ENCODE measurements around the gene KRTAP4-3.
"Not testable (repeated sequence)": the region's sequence is repeated elsewhere in the genome, so short reads cannot be mapped to it uniquely, and the experiment has no call there.

The KRTAP4-3 gene

DNA sequence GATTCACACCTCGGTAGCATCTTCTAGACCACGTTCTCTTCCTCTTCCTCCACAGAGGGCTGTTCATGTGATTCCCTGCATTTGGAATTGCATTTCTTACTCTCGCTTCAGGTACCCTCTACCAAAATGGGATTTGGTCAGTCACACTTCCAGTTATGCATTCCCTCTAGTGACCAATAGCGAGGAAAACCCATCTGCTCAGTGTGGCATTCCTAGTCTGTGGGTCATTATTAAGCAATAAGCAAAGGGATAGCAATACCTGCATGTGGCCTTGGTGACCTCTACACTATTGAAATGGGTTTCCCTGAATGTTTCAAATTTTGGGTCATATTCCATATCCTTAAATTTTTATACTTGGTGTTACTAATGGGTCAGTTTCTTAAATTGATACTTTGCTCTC is 18.0 kb downstream of the KRTAP4-3 start:
- DNase-seq, result no peak

DNA sequence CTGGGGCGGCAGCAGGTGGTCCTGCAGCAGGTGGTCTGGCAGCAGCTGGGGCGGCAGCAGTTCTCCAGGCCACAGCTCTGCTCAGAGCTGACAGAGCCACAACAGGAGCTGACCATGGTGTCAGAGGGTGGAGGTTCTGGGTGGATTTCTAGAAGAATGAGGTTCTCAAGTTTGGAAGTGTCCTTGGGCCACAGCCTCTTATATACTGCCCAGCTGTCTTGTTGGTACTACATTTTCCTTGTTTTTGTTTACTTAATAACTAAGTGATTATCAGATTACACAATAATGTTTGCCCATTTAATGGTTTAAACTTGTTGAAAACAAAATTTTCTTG is 18.4 kb downstream of the KRTAP4-3 start, which contains the start of gene KRTAP4-5:
KRTAP4-5 (minus strand) TSS at position 174 of the 334 bp plus-strand sequence; CDS start at position 116, 58 bp downstream.
- DNase-seq, result no peak

DNA sequence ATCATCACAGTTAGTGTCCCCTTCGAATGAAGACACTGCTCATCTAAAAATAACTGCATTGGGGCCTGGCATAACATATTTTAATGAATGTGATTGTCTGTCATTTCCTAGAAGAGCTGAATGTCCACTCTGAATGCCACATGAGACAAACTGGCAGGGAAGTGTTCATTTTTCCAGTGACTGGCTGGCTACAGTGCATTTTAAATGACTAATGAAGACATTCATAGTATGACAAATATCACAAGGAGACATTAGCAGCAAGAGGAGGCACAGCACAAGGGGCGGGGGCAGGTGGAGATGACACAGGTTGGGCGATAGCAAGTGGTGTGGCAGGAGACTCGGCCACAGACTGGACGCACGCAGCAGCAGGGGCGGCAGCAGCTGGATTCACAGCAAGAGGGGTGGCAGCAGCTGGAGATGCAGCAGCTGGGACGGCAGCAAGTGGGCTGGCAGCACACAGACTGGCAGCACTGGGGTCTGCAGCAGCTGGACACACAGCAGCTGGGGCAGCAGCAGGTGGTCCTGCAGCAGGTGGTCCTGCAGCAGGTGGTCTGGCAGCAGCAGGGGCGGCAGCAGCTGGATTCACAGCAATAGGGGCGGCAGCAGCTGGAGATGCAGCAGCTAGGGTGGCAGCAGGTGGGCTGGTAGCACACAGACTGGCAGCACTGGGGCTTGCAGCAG is 18.9 kb downstream of the KRTAP4-3 start:
- DNase-seq, result not testable (repeated sequence)

DNA sequence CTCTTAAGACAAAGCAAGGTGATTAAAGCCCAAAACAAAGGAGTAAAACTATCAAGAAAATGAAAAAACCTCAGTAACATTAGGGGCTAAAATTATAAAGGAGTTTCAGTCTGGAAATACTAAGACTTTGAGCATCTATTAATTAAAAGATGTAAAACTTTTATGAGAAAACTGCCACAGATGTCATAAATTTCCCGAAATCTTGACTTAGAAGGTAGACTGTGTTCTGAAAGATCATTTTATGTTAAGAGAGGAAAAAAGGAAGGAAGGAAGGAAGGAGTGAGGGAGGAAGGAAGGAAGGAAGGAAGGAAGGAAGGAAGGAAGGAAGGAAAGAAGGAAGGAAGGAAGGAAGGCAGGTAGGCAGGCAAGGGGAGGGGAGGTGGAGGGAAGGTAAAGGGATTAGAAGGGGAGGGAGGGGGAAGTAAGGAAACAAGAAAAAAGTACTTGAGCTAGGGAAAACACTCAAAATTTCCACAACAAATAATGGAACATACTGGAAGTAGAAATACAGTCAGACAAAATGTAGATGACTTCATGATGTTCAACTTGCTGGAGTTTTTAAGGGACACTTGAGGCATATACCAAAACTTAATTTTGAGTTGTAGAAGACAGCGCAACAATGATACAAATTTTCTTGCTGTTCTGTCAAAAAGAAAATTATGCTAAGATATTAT is 20.4 kb downstream of the KRTAP4-3 start:
- DNase-seq, result no peak

DNA sequence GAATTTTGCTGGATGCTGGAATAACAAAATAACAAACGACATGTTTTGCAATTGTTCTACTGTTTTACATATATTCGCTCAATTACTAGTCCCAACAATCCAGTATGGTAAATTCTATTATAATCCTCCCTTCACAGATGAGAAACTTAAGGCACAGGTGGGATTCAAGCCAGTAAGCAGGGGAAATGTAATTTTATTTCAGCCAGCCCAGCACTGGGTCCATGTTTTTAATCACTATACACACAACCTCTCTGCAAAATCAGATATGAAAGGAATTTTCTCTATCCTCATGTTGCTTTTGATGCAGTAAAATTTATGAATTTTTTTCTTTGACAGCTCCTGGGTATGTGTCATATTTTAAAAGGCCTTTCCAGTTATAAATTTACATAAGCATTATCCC is 22.8 kb downstream of the KRTAP4-3 start:
- no peak for DNase-seq

DNA sequence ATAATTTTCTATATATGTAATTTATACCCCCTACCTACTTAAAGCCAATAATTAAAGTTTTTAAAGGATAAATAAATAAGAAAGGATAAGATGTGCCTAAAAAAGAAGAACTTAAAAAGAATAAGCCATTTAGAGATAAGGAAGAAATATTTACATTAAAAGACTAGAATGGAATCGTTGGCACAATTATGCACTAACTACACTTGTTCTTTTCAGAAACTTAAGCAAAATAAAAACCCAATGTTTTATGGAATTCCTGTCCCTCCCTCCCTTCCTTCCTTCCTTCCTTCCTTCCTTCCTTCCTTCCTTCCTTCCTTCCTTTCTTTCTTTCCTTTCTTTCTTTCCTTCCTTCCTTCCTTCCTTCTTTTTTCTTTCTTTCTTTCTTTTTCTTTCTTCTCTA is 23.2 kb downstream of the KRTAP4-3 start:
- no peak for DNase-seq

DNA sequence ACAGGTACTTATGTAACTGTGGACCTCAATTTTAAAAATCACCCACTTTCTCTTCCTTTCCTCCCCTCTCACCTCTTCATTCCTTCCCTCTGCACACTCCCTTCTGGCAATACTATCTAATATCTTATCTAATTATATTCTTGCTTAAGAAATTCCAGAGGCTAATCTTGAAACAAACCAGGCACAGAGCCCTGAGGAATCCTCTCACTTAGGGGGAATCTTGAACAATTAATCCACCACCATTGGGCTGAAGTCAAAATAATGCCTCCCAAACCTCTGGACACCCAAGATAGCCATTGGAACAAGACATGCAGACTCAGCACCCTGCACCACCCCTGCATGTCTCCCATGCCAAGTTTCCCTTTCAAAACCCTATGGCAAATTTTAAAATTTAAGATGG is 26.7 kb downstream of the KRTAP4-3 start:
- no peak for DNase-seq

DNA sequence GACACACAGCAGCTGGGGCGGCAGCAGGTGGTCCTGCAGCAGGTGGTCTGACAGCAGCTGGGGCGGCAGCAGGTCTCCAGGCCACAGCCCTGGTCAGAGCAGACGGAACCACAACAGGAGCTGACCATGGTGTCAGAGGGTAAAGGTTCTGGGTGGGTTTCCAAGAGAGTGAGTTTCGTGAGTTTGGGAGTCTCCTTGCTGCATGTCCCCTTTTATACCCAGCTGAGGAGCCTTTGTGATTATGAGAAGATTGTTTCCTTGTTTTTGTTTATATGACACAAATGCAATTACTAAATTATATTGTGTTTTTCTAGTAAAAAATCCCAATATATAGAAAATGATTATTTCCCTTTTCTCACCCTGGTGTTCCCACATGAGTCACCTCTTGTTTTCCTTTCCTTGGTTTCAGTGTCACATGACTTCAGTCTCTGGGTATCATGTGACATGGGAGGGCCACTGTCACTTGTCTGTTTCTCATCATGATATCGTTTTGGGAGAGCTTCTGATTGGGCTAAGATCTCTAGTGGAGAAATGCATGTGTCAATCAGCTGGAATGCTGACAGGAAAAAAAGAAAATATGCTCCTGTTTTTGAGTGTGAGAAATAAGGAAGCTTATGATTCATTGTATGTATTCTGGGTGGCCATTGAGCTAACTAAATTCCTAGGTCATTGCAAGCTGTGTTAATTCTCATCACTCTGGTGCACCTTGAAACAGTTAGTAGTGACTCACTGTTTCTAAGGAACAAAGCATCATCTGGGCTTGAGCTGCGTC is 27.5 kb downstream of the KRTAP4-3 start, which contains the start of gene KRTAP4-6:
KRTAP4-6 (minus strand) TSS at position 185 of the 772 bp plus-strand sequence; CDS start at position 128, 57 bp downstream.
- DNase-seq, result peak; percentile 40

DNA sequence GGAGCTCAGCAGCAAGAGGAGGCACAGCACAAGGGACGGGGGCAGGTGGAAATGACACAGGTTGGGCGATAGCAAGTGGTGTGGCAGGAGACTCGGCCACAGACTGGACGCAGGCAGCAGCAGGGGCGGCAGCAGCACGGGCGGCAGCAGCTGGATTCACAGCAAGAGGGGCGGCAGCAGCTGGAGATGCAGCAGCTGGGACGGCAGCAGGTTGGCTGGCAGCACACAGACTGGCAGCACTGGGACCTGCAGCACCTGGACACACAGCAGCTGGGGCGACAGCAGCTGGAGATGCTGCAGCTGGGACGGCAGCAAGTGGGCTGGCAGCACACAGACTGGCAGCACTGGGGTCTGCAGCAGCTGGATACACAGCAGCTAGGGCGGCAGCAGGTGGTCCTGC is 28.2 kb downstream of the KRTAP4-3 start:
- DNase-seq, result not testable (repeated sequence)

DNA sequence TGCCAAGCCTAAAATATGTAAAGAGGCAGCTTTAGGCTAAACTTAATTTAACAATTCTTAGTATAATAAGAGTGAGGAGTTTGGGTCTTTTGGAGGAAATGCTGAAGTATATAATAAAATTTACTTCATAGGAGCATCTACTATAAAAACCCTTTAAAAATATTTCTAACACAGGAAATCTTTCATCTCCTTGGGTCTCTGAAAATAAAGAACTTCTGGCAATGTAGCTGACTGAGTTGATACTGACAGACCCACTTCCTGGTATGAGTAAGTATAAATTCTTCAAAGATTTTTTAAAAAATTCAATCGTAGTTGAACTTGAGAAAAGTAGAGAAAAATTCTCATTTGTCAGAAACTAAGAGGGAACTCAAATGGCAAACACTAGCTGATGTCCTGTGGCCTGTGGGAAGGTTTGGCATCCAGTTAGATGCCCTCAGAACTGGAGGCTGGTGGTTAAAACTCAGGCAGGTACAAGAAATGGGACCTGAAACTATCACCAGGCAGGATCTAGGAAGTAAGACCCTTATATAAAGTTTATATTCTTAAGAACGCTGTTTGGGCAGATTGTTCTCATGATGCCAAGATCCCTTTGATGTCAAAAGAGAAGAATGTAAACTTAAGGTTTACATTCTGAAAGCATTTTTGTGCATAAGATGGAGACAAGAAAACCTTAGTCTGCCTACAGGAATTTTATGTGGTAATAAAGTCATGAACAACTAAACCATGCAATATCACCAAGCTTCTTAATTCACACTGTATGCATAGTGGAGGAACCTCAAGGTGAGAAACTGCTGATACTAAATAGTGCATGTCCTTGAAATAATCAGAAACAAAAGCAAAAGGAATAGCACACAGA is 33.9 kb downstream of the KRTAP4-3 start:
- DNase-seq, result no peak

DNA sequence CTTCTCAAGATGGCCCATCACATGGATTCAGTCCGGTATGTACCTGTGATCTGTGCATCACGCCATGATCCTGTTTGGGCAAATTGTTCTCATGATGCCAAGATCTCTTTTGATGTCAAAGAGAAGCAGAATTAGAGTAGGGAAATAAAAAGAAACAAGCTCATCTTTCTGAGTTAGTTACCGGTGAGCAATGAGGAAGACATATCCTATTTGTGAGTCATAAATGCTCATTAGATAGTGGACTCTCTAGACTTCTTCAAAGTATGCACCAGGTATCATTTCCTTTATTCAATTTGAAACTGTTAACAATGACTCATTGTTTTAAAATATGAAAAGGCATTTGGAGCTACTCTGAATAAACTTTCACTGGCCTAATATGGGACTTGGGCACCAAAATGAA is 36.0 kb downstream of the KRTAP4-3 start:
- DNase-seq, result no peak

DNA sequence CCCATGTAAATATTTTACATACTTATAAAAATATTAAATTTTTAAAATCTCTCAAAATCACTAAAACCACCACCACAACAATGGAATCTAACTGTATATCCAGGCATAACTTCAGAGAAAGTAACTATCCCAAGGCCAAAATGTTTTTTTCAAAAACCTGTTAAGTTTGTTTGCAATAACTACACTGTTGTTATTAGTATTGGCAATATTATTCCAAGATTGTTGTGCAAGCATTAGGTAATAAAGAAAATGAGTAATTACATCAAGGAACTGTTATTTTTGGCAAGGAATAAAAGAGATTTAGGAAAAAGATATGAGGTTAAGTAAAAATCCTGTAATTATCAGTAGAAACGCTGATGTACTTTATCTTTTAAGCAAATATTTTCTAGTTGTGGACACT is 40.6 kb downstream of the KRTAP4-3 start:
- no peak for DNase-seq

DNA sequence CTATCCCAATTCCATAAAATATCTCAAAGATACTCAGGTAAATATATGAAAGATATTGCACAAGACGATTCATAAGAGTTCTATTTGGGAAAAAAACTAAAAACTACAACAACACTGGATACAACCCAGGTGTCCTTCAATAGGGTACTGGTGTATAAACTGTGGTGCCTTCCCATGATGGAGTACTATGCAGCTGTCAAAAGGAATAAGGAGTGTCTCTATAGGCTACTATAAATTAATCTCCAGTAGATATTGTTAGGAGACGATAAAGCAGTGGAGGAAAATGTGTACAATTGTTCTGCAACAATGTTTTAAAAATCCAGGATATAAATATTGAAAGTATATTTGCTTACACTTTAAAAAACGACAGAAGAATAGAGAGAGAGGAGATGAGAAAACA is 41.6 kb downstream of the KRTAP4-3 start:
- DNase-seq, result no peak

DNA sequence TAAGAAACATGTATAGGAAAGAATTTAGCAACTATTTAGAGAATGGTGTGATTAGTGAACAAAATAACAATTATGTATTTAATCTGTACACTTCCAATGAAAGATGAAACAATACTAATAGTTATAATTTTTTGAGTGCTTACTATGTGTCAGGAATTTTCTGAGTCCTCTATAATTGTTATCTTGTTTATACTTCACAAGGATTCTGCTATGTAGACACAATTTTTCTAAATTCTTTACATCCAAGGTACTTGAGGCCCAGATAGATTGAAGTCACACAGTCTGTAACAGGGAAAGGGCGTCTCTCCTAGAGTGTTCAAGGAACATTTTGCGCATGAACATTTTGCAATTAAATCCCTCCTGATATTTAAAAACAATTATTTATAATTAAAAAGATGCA is 43.0 kb downstream of the KRTAP4-3 start:
- DNase-seq, result no peak

DNA sequence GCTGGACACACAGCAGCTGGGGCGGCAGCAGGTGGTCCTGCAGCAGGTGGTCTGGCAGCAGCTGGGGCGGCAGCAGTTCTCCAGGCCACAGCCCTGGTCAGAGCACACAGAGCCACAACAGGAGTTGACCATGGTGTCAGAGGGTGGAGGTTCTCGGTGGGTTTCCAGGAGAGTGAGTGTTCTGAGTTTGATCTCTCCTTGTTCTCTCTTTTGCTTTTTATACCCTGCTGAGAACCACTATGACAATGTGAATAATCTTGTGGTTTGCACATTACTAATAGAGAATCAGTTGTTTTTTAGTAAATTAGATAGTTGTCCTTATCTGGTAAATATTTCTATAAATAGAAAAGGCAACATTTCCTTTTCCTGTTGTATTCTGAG is 44.0 kb downstream of the KRTAP4-3 start, which contains the start of gene KRTAP4-12:
KRTAP4-12 (minus strand) TSS at position 192 of the 381 bp plus-strand sequence; CDS start at position 132, 60 bp downstream.
- not testable (repeated sequence) for DNase-seq

DNA sequence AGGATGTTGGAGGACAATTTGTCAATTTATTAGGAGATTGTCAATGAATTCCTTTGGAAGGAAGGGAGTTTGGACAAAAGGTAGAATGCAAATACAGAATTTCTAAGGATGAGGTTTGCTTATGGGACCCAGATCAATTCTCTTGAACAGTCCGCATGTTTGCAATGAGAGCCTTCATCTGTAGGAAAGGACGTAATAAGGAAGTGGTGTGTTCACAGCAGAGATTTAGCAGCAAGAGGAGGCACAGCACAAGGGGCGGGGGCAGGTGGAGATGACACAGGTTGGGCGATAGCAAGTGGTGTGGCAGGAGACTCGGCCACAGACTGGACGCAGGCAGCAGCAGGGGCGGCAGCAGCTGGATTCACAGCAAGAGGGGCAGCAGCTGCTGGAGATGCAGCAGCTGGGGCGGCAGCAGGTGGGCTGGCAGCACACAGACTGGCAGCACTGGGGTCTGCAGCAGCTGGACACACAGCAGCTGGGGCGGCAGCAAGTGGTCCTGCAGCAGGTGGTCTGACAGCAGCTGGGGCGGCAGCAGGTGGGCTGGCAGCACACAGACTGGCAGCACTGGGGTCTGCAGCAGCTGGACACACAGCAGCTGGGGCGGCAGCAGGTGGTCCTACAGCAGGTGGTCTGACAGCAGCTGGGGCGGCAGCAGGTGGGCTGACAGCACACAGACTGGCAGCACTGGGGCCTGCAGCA is 44.6 kb downstream of the KRTAP4-3 start:
- DNase-seq, result not testable (repeated sequence)

DNA sequence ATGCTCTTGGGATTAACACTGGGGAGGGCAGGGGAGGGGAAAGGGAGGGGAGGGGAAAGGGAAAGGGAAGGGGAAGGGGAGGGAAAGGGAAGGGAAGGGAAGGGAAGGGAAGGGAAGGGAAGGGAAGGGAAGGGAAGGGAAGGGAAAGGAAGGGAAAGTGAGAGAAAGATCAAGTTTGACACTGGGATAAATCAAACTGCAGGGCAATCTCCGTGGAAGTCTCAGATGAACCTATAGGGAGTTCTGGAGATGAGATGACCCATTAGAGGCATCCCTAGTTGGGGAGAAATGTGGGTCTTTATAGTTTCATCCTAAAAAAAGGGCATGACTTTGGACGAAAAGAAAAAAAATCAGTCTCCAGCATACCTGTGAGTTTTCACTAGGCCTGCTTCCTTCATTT is 46.3 kb downstream of the KRTAP4-3 start:
- DNase-seq, result no peak

DNA sequence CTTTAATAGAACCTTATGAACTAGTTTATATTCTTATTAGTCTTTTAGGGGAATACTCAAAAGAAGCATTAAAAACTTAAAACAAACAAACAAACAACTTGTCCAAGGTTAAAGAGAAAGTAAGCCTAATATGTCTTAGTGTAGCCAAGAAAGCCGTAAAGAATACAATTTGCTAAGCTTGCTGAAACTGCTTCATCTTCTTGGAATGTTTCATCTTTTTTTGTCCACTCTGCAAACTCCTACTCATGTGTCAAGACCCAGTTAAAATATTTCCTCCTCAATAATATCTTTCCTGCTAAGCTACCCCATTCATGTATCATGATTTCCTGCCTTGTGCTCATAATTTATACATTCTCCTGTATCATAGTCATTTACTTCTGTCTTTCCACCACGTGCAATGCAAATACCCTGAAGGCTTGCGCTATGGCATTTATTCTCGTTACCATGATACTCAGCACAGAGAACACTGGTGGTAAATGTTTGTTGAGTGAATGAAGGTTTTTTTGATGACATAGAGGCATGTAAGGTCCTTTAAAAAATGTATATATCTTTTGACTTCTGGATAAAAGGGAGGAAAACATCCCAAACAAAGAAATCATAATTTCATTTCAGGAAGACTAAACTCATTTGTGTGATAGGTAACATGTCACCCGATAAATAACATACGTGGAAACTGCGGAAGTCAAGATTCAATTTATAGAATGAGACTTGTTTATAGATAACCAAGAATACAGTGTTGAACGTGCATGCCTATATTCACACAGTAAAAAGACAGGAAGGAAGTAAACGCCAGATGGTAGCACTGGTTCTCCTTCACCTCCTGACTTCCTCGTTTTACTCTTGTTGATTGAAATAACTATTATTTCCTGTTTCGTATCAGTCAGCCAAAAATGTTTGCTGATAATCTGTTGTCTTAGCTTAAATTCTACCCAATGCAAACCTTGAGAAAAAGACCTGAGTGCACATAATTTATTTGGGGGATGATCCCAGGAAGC is 48.0 kb downstream of the KRTAP4-3 start:
- DNase-seq, result peak; percentile 6

DNA sequence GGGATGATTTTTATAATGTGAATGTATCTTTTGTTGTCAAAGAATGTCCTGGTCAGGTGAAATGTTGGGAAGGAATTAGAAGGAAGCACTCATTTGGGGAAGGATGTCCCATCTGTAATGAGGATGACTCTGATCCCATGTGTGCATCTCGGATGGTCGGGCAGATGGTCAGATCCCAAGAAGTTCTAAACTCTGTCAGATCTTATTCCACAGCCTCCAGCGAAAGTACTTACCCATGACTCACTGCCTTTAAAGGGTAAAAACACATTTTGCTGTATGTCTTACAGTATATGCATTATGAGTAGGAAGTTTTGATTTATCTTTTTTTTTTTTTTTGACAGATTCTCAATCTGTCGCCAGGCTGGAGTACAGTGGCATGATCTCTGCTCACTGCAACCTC is 49.3 kb downstream of the KRTAP4-3 start:
- no peak for DNase-seq

DNA sequence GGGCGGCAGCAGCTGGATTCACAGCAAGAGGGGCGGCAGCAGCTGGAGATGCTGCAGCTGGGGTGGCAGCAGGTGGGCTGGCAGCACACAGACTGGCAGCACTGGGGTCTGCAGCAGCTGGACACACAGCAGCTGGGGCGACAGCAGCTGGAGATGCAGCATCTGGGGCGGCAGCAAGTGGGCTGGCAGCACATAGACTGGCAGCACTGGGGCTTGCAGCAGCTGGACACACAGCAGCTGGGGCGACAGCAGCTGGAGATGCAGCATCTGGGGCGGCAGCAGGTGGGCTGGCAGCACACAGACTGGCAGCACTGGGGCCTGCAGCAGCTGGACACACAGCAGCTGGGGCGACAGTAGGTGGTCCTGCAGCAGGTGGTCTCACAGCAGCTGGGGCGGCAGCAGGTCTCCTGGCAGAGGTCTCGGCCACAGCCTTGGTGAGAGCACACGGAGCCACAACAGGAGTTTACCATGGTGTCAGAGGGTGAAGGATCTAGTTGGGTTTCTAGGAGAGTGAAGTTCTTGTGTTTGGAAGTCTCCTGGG is 50.1 kb downstream of the KRTAP4-3 start, which contains the start of gene KRTAP4-11:
KRTAP4-11 (minus strand) TSS at position 528 of the 541 bp plus-strand sequence; CDS start at position 470, 58 bp downstream.
- DNase-seq, result not testable (repeated sequence)
